22Rv1 (cell line): ENCODE data around the gene DENND6A.

ENCODE experiments used
- ZFX ChIP-seq: fragments of 450-650 bp; IDR thresholded peaks from 2 replicates; pipeline ENCODE4 v1.6.1; 2017; ENCODE audit warnings: antibody characterized with exemption, borderline replicate concordance
- TF ChIP-seq, protein P1 (sequence below): fragments of 450-650 bp; IDR thresholded peaks from 2 replicates; pipeline ENCODE4 v1.5.1; 2017; ENCODE audit warnings: mild to moderate bottlenecking

DNA sequence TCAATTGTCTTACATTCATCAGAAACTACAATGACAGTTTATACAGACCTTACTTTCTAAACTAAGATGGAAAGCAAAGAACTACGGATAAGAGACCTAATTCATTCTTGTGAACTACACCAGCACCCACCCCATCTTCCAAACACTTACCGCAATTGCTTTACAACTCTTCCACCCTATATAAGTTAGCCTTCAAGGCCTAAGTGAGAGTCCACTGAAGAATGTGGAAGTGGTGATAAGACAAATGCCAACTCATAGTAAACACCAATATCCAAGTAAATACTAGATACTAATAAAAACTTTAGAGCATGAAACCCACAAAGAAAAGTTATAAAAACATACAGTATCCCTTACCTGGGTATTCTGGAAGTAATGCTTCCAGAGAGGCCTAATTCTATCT, 109.3 kb downstream of the DENND6A start:
- TF ChIP-seq, protein P1, sequence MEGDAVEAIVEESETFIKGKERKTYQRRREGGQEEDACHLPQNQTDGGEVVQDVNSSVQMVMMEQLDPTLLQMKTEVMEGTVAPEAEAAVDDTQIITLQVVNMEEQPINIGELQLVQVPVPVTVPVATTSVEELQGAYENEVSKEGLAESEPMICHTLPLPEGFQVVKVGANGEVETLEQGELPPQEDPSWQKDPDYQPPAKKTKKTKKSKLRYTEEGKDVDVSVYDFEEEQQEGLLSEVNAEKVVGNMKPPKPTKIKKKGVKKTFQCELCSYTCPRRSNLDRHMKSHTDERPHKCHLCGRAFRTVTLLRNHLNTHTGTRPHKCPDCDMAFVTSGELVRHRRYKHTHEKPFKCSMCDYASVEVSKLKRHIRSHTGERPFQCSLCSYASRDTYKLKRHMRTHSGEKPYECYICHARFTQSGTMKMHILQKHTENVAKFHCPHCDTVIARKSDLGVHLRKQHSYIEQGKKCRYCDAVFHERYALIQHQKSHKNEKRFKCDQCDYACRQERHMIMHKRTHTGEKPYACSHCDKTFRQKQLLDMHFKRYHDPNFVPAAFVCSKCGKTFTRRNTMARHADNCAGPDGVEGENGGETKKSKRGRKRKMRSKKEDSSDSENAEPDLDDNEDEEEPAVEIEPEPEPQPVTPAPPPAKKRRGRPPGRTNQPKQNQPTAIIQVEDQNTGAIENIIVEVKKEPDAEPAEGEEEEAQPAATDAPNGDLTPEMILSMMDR: no peak
- no peak for TF ChIP-seq ZFX
